Testis (tissue), 2 donors: ENCODE measurements around the gene ADCY2.

ENCODE experiments used
- POLR2A ChIP-seq: fragments of 450-650 bp; IDR thresholded peaks from one replicate; pipeline ENCODE4 v1.6.1; 2017; ENCODE audit warnings: antibody characterized with exemption, mild to moderate bottlenecking, moderate library complexity
- TF ChIP-seq, protein P1 (sequence below), 3 experiments: fragments of 450-650 bp in 2 of 3; fragments of 200-600 bp in 1 of 3; sonication (generic) in 1 of 3; IDR thresholded peaks; one replicate each; pipeline ENCODE4 v1.5.1; 2016 to 2019; ENCODE audit warnings: antibody characterized with exemption in 3 of 3, mild to moderate bottlenecking in 2 of 3, moderate library complexity in 1 of 3

DNA sequence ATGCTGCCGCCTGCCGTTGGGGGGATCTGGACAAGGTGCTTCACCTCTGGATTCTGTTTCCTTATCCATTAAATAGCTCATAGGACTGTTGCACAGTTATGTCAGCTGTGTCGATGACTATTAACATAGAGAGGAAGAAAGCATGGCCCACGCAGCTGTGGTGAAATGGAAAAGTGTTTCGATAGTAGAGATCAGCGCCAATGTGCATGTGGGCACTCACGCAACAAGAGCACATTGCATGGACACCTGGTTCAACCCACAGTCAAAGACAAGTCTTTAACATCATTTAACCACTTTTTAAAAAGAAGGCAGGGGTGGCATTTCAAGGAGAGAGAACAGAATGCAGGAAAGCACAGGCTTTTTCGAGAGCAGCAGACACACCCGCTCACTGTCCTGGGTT lies 107.6 kb downstream of the ADCY2 start:
- TF ChIP-seq, protein P1, sequence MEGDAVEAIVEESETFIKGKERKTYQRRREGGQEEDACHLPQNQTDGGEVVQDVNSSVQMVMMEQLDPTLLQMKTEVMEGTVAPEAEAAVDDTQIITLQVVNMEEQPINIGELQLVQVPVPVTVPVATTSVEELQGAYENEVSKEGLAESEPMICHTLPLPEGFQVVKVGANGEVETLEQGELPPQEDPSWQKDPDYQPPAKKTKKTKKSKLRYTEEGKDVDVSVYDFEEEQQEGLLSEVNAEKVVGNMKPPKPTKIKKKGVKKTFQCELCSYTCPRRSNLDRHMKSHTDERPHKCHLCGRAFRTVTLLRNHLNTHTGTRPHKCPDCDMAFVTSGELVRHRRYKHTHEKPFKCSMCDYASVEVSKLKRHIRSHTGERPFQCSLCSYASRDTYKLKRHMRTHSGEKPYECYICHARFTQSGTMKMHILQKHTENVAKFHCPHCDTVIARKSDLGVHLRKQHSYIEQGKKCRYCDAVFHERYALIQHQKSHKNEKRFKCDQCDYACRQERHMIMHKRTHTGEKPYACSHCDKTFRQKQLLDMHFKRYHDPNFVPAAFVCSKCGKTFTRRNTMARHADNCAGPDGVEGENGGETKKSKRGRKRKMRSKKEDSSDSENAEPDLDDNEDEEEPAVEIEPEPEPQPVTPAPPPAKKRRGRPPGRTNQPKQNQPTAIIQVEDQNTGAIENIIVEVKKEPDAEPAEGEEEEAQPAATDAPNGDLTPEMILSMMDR (IDR thresholded peaks at IDR 0.05), result no peak
- no peak for TF ChIP-seq POLR2A
